LNCaP clone FGC (cell line): ENCODE data around the gene VWDE.
"Not testable (repeated sequence)": the region's sequence is repeated elsewhere in the genome, so short reads cannot be mapped to it uniquely, and the experiment has no call there.

Source experiments
- DNase-seq: peaks from one replicate; pipeline ENCODE4 v3.0.0-alpha.2; 2011; ENCODE audit warnings: low read depth
- H3K4me3 ChIP-seq: 2 replicates; pipeline ENCODE4 v1.5.1; 2011; ENCODE audit warnings: mild to moderate bottlenecking, low read depth, low read length, control low read depth
- TF ChIP-seq, protein P1 (sequence below): IDR thresholded peaks from 2 replicates; pipeline ENCODE4 v1.5.1; 2012; ENCODE audit warnings: mild to moderate bottlenecking; ENCODE audit not compliant: control insufficient read depth, insufficient read depth; ENCODE audit errors: extremely low read depth

Gene VWDE

DNA sequence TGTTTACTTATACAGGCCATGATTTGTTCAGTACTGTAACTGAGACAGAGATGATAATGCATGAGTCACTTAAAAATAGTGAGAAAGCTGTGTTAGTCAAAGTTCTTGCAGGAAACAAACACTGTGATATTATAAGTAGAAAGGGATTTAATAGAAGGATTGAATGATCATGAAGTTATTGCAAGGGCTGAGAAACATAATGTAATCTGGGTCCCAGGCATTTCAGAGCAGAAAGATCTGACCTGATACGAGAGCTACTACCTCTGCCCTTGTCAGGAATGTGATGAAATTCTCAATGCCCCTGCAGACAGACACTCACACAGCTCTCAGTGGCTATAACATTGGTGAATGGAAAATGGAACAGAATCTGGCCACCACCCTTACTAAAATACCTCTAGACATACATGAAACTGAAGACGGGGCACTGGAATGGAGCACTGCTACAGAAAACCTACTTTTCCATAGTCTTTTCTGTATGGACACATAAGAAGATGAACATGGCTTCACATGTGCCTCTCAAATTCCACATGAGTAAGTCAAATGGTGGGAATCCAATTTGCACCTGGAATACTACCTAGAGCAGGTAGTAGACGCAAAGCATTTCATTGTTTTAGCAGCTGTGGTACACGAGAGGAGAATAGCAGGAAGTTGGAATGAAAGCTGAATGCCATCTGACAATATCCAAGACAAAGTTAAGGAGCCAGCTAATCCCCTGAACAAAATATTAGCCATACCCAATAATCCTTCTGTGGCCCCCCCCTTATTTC, 19.1 kb upstream of the VWDE start:
- no peak for DNase-seq
- no peak overlapping the region for H3K4me3 ChIP-seq
- TF ChIP-seq, protein P1, sequence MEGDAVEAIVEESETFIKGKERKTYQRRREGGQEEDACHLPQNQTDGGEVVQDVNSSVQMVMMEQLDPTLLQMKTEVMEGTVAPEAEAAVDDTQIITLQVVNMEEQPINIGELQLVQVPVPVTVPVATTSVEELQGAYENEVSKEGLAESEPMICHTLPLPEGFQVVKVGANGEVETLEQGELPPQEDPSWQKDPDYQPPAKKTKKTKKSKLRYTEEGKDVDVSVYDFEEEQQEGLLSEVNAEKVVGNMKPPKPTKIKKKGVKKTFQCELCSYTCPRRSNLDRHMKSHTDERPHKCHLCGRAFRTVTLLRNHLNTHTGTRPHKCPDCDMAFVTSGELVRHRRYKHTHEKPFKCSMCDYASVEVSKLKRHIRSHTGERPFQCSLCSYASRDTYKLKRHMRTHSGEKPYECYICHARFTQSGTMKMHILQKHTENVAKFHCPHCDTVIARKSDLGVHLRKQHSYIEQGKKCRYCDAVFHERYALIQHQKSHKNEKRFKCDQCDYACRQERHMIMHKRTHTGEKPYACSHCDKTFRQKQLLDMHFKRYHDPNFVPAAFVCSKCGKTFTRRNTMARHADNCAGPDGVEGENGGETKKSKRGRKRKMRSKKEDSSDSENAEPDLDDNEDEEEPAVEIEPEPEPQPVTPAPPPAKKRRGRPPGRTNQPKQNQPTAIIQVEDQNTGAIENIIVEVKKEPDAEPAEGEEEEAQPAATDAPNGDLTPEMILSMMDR = no peak

- DNase-seq = no peak
- H3K4me3 ChIP-seq = no peak overlapping the region
- TF ChIP-seq, protein P1 = no peak
These were observed 14.8 kb upstream of the VWDE start for GRCh38 chr7:12418452-12418851.

- no peak for DNase-seq
- H3K4me3 ChIP-seq = no peak overlapping the region
- TF ChIP-seq, protein P1 = no peak
These were observed 11.4 kb upstream of the VWDE start for GRCh38 chr7:12415072-12415471.

DNA sequence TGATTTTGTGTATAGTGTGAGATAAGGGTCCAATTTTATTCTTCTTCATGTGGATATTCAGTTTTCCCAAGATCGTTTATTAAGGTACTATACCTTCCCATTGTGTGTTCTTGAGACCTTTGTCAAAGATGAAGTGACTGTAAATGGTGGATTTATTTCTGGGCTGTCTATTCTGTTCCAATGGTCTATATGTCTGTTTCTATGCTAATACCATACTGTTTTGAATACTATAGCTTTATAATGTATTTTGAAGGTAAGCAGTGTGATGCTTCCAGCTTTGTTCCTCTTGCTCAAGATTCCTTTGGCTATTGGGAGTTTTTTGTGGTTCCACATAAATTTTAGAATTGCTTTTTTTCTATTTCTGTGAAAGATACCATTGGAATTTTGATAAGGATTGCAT, 8.7 kb upstream of the VWDE start:
- H3K4me3 ChIP-seq = no peak overlapping the region
- TF ChIP-seq, protein P1 = no peak
- no peak for DNase-seq

- no peak overlapping the region for H3K4me3 ChIP-seq
- TF ChIP-seq, protein P1 = no peak
- no peak for DNase-seq
These were observed 6.9 kb upstream of the VWDE start for GRCh38 chr7:12410523-12410922.

- no peak for DNase-seq
- TF ChIP-seq, protein P1 = no peak
- no peak overlapping the region for H3K4me3 ChIP-seq
These were observed 5.5 kb upstream of the VWDE start for GRCh38 chr7:12409097-12409711.

DNA sequence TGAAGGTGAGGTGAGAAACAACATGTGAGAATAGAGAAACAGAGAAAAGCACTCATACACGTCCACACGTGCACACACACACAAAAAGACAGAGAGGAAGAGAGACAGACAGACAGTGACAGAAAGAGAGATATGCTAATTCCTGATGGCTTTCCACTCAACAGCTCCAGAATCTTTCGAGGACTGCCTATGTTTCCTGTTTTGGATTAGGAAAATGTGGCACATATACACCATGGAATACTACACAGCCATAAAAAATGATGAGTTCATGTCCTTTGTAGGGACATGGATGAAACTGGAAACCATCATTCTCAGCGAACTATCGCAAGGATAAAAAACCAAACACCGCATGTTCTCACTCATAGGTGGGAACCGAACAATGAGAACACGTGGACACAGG, 4.0 kb upstream of the VWDE start:
- DNase-seq, H3K4me3 ChIP-seq: not testable (repeated sequence)
